HFFc6 (cell line): ENCODE data around the gene AUTS2. TPM values are rescaled to one million over a fixed set of nuclear protein-coding genes. Genes with fewer than 3 reads are reported as not detected.

Experiments
- DNase-seq: peaks from one replicate; pipeline ENCODE4 v3.0.0-alpha.2; 2018
- H3K27ac Mint-ChIP-seq: 2 replicates; pipeline ENCODE4 v1.8.0; 2020; ENCODE audit warnings: mild to moderate bottlenecking, mixed read lengths
- H3K27me3 Mint-ChIP-seq: 2 replicates; pipeline ENCODE4 v1.8.0; 2021; ENCODE audit warnings: mild to moderate bottlenecking, moderate library complexity, mixed read lengths; ENCODE audit not compliant: insufficient read depth
- H3K36me3 Mint-ChIP-seq: 2 replicates; pipeline ENCODE4 v1.8.0; 2021; ENCODE audit warnings: low read depth, mixed read lengths
- H3K4me1 Mint-ChIP-seq: 2 replicates; pipeline ENCODE4 v1.8.0; 2020; ENCODE audit warnings: low read depth, mixed read lengths
- H3K4me3 Mint-ChIP-seq: 2 replicates; pipeline ENCODE4 v1.8.0; 2020; ENCODE audit warnings: mild to moderate bottlenecking, moderate library complexity, mixed read lengths
- H3K9me3 Mint-ChIP-seq: 2 replicates; pipeline ENCODE4 v1.8.0; 2020; ENCODE audit warnings: mild to moderate bottlenecking, mixed read lengths
- total RNA-seq, 6 experiments: library from RNA; stranded (reverse); fragmentation: NEBNext Ultra II Directional; extraction: Animal tissue kit (Norgen Biotek cat#: 25700); gene quantifications; 2 replicates in 1 of 6; 3 replicates in 5 of 6; pipeline ENCODE4 v1.2.3, GENCODE V29; 2021
- TF ChIP-seq, protein P1 (sequence below): fragments of 200-600 bp; sonication (generic); IDR thresholded peaks from 2 replicates; pipeline ENCODE4 v1.5.0; 2021; ENCODE audit warnings: antibody characterized with exemption, mild to moderate bottlenecking

AUTS2 gene
- total RNA-seq, 6 experiments from 2014 or later = 0.02 to 0.19 (median 0.16) TPM; not detected in 2

DNA sequence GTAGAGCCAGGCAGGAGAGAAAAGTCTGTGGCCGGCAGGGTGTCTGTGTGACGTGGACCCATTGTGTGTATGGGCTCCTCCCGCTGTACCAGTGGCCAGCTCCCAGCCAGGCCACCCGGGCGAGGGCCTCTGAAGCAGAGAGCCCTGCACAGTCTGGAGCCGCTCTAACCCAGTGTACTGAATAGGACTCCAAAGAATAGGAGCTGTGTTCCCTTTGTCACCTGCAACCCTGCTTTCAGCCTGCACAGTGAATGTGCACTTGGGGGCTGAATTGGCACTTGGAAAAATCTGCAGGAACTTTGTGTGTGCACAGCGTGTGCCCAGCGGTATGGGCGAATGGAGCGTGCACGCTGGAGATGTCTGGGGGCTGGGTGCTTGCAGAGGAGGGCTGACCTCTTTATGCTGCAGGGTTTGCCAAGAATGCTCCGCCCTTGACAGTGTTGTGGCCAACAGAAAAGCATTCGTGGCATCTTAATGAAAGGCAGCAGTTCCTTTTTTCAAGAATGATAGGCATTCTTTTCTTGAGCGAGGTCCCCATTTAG is 216.2 kb downstream of the AUTS2 start:
- Mint-ChIP-seq H3K27ac (no peak overlapping the region), H3K9me3 (peaks cover 70% of the 10 kb centered on the region), H3K4me1 (no peaks in the 10 kb centered on the region), H3K36me3 (0 out of 2 replicates have a peak, but pooled peaks cover 4% of the 10 kb centered on the region), H3K4me3 (no peak overlapping the region), H3K27me3 (no peaks in the 10 kb centered on the region; the same call in 1 of the 2 replicates)
- DNase-seq = no peak
- TF ChIP-seq, protein P1, sequence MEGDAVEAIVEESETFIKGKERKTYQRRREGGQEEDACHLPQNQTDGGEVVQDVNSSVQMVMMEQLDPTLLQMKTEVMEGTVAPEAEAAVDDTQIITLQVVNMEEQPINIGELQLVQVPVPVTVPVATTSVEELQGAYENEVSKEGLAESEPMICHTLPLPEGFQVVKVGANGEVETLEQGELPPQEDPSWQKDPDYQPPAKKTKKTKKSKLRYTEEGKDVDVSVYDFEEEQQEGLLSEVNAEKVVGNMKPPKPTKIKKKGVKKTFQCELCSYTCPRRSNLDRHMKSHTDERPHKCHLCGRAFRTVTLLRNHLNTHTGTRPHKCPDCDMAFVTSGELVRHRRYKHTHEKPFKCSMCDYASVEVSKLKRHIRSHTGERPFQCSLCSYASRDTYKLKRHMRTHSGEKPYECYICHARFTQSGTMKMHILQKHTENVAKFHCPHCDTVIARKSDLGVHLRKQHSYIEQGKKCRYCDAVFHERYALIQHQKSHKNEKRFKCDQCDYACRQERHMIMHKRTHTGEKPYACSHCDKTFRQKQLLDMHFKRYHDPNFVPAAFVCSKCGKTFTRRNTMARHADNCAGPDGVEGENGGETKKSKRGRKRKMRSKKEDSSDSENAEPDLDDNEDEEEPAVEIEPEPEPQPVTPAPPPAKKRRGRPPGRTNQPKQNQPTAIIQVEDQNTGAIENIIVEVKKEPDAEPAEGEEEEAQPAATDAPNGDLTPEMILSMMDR = no peak

GRCh38 chr7:69816501-69816900 is 218.2 kb downstream of the AUTS2 start:
- H3K4me3 Mint-ChIP-seq = no peak overlapping the region
- no peak overlapping the region for H3K27ac Mint-ChIP-seq
- H3K27me3 Mint-ChIP-seq = no peaks in the 10 kb centered on the region; the same call in 1 of the 2 replicates
- peaks cover 10% of the 10 kb centered on the region; the same call in 1 of the 2 replicates for H3K36me3 Mint-ChIP-seq
- TF ChIP-seq, protein P1 = no peak
- no peak for DNase-seq
- peaks cover 64% of the 10 kb centered on the region for H3K9me3 Mint-ChIP-seq
- no peaks in the 10 kb centered on the region for H3K4me1 Mint-ChIP-seq

DNA sequence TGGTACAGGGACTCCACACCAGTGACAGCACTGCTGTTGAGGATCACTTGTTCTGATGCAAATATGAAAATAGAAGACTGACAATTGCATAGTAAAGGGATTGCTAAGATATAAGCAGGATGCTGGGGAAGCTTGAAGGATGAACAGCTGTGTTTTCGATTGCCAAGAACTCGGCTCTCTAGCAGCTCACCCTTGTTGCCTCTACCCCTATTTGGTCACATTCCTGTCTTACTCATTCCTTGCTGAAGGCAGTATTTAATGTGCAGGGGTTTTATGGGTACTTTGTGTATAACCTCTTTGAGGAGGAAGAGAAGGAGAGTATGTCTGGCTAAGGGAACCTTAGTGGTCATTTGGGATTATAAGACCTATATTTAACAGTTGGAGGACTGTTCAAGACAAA is 218.8 kb downstream of the AUTS2 start:
- Mint-ChIP-seq H3K27me3 (no peaks in the 10 kb centered on the region; the same call in 1 of the 2 replicates), H3K36me3 (peaks cover 10% of the 10 kb centered on the region; the same call in 1 of the 2 replicates), H3K4me3 (no peak overlapping the region), H3K27ac (no peak overlapping the region), H3K9me3 (peaks cover 60% of the 10 kb centered on the region), H3K4me1 (no peaks in the 10 kb centered on the region)
- TF ChIP-seq, protein P1 = no peak
- DNase-seq = no peak

GRCh38 chr7:69817841-69818635 is 219.8 kb downstream of the AUTS2 start:
- H3K36me3 Mint-ChIP-seq = peaks cover 10% of the 10 kb centered on the region; the same call in 1 of the 2 replicates
- no peak overlapping the region for H3K27ac Mint-ChIP-seq
- TF ChIP-seq, protein P1 = no peak
- H3K4me1 Mint-ChIP-seq = no peaks in the 10 kb centered on the region
- H3K4me3 Mint-ChIP-seq = no peak overlapping the region
- no peaks in the 10 kb centered on the region; the same call in 1 of the 2 replicates for H3K27me3 Mint-ChIP-seq
- DNase-seq = no peak
- H3K9me3 Mint-ChIP-seq = peaks cover 54% of the 10 kb centered on the region

DNA sequence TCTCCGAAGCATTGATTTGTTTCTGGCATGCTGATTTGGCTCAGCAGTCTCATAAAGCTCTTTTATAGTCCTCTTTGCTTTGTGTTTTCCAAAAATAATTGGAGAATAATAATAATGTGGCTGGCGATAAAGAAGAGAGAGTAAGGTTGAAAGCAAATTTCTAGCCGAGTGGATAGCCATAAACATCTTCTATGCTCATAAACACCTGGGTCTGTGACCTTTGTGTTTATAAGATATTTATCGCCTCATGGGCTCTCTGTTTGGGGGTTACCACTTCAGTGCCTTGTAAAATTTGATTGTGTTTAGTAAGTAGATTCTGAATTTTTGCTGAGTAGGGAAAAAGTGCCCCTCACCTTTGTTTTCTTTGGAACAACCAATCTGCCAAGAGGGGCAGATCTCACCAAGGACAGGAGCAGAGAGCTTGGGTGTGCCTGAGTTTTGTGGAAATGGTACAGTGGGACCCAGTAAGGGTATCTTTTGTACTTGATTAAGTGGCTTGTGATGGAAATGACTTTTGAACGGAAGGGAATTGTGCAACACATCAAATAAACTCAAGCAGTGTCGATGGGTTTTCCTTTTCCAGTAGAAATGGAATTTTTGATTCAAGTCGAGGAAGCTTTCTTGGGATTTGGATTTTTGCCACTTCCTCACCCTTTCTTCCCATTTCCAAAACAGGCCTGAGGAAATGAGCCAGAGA is 220.5 kb downstream of the AUTS2 start:
- Mint-ChIP-seq H3K36me3 (peaks cover 10% of the 10 kb centered on the region; the same call in 1 of the 2 replicates), H3K4me1 (no peaks in the 10 kb centered on the region), H3K27me3 (no peaks in the 10 kb centered on the region; the same call in 1 of the 2 replicates), H3K4me3 (no peak overlapping the region), H3K9me3 (peaks cover 56% of the 10 kb centered on the region), H3K27ac (no peak overlapping the region)
- TF ChIP-seq, protein P1 = no peak
- no peak for DNase-seq
